ENCODE data around the gene STKLD1. TPM values are rescaled to one million over a fixed set of nuclear protein-coding genes. Genes with fewer than 3 reads are reported as not detected.

Gene STKLD1
- total and polyA plus RNA-seq, 9 of the 15 experiments (the other 6 are each of a cell fraction or from before 2014, with no cell fraction given), result 0.10 to 0.65 (median 0.33) TPM; not detected in 2

DNA sequence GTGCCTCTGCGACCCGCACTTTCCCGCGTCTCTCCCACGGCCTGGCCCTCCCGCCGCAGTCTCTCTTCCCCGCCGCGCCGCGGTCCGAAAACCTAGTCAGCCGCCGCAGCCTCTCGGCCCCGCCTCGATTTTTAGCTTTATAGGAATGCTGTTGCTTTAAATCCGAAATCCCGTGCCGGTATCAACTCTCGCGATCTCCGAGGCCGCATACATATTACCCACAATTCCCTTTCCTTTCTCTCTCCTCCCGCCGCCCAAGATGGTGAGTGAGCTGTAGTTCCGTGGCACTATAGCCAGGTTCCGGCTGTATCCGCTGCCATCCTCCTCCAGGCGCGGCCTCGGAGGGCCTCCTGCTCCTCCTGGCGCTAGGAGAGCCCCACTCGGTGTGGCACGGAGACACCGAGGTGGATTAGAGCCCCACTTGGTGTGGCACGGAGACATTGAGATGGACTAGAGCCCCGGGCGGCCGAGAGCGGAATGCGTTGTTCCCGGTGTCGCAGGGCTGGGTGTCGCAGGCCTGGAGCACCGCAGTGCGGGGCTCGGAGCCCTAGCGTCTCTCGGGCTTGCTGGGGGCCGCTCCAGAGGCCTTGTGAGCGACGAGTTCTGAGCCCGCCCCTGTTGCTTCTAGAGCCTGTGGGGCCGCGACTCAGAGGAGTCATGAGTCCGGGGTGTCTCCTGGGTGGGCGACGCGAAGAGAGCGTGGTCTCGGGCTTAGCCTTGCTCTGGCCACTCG, 28.0 kb upstream of the STKLD1 start, which contains the start of the genes MED22 and RPL7A (continued):
- peak in 1 of 2 experiments; percentile 92; a peak in 2 of 4 replicates for TF ChIP-seq ZNF318 (IDR thresholded peaks at IDR 0.05; ENCODE audit: borderline replicate concordance in 1 of 2, low read depth in 1 of 2)
- TF ChIP-seq FOXA1 (IDR thresholded peaks at IDR 0.05; ENCODE audit: borderline replicate concordance), result no peak
- TF ChIP-seq MBD1 (CRISPR knock-in tag; IDR thresholded peaks at IDR 0.05), result no peak
- TF ChIP-seq ZNF263 (CRISPR knock-in tag; IDR thresholded peaks at IDR 0.05; ENCODE audit: borderline replicate concordance), result peak; percentile 63; the same call in 1 of the 2 replicates
- TF ChIP-seq ZNF140 (CRISPR knock-in tag; IDR thresholded peaks at IDR 0.05), result no peak
- TF ChIP-seq MCM7 (IDR thresholded peaks at IDR 0.05), result no peak
- TF ChIP-seq RUNX1 (IDR thresholded peaks at IDR 0.05; ENCODE audit: low read depth), result 0 out of 2 replicates have a peak, but pooled peaks have one; percentile 20
- TF ChIP-seq E2F5 (CRISPR knock-in tag; IDR thresholded peaks at IDR 0.05), result peak; percentile 63; the same call in 1 of the 2 replicates
- TF ChIP-seq NR2C2 (CRISPR knock-in tag; IDR thresholded peaks at IDR 0.05), result no peak
- TF ChIP-seq NR2C2 (tag; IDR thresholded peaks at IDR 0.05), result peak; percentile 23
- TF ChIP-seq TCFL5 (CRISPR knock-in tag; conservative IDR thresholded peaks at IDR 0.05), result no peak
- TF ChIP-seq SNAPC5 (CRISPR knock-in tag; IDR thresholded peaks at IDR 0.05), result no peak
- no peak for TF ChIP-seq KLF10 (CRISPR knock-in tag; IDR thresholded peaks at IDR 0.05)
- no peak for TF ChIP-seq MEIS2 (IDR thresholded peaks at IDR 0.05; ENCODE audit: partially characterized antibody)
- peak; percentile 62 for TF ChIP-seq C11orf30 (IDR thresholded peaks at IDR 0.05; ENCODE audit: low read depth)
- TF ChIP-seq RFX5 (IDR thresholded peaks at IDR 0.05; ENCODE audit: low read depth, low read length), result no peak
- TF ChIP-seq MCM5 (IDR thresholded peaks at IDR 0.05; ENCODE audit: low read depth), result no peak

All from K562 (cell line).